Umbilical cord (tissue), 2 donors: ENCODE data around the gene IPO4. TPM values are rescaled to one million over a fixed set of nuclear protein-coding genes. Genes with fewer than 3 reads are reported as not detected.
"Not testable (repeated sequence)": the region's sequence is repeated elsewhere in the genome, so short reads cannot be mapped to it uniquely, and the experiment has no call there.

ENCODE experiments used
- DNase-seq: peaks from one replicate; pipeline ENCODE4 v3.0.0-alpha.2; 2015; ENCODE audit warnings: low spot score
- total RNA-seq: library from RNA; depleted of rRNA; stranded (reverse); fragments of >200 nt; gene quantifications from one replicate; pipeline ENCODE4 v1.2.3, GENCODE V29; 2014; ENCODE audit warnings: low replicate concordance; ENCODE audit not compliant: insufficient read depth

The IPO4 gene
- total RNA-seq, 1 donor from 2014 or later = 7.7 TPM

DNA sequence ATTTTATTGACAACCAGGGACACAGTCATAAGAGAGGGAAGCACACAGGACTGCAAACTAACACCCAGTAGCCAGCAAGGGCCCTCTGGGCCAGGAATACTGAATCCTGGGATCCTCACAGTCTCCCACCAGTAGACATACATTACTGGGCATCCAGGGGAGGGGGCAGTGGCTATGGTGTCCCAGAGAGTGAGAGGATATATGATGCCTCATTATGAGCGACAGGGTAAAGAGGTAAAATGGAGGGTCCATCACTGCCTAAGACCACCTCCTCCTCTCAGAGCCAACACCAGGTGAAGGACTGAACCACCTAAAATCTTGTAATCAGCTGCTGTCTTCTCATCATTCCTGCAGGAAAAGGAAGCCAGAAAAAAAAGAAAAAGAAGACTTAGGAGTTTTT lies 28.3 kb upstream of the IPO4 start:
- DNase-seq = not testable (repeated sequence)

DNA sequence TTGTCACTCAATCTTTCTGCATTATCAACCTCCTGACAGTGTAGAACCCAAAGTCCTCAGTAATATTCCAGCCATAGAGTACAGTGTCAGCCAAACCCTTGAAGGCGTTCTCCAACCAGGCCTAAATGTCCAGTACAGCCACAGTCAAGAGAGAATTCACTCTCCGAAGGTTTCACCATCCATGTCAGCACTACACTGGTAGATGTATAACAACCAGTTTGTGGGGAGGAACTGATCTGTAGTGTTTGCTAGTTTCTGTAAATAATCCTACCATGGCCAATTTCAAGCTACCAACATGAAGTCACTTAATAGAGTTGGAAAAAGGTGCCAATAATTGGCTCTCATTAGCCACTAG lies 27.7 kb upstream of the IPO4 start:
- no peak for DNase-seq

DNA sequence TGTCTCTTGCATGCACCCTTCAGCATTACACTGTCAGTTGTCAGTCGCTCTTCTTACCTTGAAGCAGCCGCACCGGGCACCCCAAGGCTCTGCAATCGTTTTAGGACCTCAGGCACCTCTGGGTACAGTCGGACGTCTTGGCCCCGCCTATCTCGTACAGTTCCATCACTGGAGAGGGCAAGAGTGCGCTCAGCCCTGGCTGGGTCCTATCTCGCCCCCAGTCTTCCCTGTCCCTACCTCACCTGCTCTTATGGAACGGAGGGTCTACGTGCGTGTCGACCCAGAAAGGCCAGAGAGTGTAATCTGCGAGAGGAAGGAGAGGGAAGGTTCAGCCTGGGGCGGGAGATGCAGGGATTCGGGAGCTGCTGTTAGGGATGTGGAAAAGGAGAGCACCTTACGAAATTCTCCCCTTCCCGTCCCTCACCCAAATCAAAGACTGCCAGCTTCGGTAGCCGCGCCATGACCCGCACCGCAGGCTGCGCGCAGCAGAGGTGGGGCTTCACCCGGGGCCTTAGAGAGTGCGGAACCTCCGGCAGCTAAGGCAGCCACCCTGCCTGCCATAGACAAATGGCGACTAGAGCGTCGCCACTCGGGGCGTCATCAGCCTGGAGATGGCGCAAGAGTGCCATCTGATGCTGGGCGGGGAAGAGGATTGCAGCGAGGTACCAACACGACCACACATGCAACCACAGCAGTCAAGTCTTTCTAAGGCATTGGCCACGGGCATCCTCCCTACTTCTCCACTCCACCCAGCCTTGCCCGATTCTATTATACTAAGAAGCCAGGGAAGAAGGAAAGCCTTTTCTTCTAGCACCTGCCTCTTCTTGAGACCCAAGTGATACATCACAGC lies 27.1 kb upstream of the IPO4 start, which contains the start of gene MDP1:
Gene MDP1 (minus strand): TSS at position 572 of the 850 bp plus-strand sequence. CDS start 111 bp downstream, at position 461.
- peak; percentile 95 for DNase-seq

DNA sequence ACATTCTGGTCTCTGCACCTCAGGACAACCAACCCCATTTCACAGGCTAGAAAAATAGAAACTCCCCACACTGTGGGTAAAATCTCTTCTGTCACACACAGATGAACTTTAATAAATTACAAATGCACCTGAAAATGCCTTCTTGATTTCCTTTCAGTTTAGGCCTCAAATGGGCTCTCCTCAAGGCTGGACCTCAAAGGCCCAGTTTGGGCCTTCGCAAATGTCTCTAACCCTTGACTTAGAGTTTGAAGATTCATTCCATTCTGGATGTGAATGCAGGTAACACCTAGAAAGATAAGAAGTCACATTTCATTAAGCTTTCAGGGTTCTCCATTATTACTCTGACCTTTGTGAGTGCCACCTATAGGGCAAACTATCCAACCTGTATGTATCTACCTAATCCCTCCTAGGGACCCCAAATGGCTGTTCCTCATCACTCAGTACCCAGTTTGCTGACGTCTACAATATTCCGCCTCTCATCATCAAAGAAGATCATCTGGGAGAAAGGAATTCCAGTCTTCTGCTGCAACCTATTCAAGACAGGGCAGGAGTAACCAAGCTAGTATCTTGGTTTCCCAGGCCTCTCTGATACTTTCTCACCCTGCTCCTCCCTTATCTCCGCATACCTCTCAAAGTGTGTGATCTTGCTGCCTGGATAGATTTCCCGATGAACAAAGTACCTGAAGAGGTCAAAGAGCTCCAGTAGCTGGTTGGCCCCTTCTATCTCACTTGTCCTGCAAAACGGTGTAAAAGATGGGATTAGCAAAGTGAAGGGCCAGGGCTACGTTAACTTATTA lies 25.4 kb upstream of the IPO4 start:
- no peak for DNase-seq

DNA sequence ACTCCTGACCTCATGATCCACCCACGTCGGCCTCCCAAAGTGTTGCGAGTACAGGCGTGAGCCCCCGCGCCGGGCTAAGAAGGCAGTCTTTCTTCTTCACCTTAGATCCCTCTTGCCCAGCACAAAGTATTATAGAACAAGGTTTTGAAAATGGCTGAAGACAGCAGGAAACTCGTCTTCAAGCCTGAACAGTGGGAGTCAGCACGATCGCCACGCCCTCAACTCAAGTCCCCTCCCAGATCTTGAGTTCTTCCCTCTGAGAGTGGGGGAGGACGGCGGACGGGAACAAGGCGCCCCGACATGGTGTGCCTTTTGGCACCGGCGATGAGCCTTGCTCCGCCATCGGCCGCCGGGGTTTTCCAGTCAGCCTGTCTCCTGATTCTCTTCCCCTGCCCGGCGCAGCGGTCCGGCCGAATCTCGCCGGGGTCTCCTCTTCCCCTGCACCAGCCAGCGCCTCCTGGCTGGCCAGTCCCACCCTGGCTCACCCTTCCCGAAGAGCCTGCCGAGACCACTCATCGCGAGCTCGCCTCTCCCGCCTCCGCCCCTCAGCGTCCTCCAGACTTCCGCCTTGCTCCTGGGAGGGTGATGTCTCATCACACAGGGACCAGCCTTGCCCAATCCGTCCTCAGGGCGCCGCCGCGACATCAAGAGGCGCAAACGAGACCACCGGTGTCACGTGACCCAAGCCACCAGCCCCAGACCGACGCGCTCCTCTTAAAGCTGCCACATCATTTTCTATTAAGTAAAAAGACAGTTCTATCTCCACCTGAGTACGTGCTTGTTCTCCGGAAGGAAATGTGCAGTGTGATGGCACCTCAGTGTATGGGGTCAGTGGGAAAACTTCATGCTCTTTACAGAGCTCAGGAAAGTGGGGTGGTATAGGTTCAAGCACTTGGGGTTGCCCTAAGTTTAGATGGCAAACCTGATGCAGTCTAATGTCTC lies 24.6 kb upstream of the IPO4 start, which contains the start of gene CHMP4A:
Gene CHMP4A (minus strand): TSS at position 565 of the 942 bp plus-strand sequence. CDS start 49 bp downstream, at position 516.
- peak; percentile 99 for DNase-seq

DNA sequence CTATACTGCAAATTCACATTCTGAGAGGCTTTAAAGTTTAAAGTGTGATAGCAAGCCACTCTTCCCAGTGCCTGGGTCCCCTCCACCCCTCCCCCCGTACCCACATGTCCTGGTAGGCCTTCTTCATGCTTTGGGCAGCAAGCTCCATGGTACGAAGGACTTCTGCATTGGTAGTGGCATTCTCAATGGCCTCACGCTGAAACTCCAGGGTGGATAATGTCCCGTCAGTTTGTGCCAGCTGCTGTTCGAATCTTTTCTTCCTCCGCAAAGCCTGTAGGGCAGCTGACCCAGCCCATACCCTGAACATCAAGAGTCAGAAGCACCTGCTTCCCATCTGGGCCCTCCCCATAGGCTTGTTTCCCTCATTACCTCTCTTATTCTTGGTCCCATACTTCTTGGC lies 22.7 kb upstream of the IPO4 start:
- no peak for DNase-seq

DNA sequence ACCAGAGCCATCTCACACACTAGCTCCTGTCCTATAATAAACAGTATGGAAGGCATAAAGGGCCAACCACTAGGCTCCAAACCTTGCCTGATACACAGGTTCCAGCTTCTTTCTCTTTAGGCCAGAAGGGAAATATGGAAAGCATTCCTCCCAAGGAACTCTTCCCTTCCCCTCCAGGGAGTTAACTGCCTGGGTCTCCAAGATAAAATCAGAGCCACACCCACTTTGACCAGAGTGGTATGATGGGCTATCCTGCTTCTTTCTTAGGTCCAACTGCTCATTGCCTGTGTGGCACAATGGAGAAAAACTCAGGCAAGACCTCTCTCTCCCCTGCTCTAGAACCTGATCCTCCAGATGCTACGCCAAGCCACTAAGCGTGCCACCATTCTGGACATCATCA lies 19.0 kb upstream of the IPO4 start:
- no peak for DNase-seq

DNA sequence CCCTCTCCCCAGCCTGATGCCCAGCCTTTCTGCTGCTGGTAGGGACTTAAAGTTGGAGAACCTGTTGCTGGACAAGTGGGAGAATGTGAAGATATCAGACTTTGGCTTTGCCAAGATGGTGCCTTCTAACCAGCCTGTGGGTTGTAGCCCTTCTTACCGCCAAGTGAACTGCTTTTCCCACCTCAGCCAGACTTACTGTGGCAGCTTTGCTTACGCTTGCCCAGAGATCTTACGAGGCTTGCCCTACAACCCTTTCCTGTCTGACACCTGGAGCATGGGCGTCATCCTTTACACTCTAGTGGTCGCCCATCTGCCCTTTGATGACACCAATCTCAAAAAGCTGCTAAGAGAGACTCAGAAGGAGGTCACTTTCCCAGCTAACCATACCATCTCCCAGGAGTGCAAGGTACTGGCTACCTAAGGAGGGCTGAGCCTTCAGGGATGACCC lies 18.5 kb upstream of the IPO4 start:
- no peak for DNase-seq

DNA sequence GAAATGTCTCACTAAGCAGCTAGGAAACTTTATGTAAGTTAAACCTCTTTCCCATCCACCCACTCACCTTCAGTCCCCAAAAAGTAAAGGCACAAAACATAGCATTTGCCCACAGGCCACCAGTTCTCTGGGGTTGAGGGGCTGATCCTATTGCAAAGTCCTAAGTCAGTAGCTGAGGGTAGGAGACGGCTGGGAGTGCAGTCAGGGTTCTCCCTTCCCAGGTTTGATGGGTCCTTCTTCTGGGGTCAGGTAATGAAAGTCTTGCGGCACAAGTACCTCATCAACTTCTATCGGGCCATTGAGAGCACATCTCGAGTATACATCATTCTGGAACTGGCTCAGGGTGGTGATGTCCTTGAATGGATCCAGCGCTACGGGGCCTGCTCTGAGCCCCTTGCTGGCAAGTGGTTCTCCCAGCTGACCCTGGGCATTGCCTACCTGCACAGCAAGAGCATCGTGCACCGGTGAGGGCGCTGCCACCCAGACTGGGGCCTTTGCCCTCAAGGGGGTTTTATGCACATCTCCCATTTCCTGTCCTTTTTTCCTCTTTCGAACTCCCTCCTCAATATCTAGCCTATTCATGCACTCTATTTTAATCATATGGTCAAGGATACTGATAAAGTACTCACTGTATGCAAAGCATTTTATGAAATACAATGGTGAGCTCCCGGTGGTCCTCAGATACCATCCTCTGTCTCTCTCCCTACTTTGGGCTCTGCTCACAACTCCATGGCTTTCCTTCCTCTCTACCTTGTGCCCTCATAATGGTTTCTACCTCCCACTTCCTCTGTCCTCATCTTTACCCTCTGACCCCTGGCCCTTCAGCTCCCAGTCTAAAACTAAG lies 17.9 kb upstream of the IPO4 start:
- no peak for DNase-seq

DNA sequence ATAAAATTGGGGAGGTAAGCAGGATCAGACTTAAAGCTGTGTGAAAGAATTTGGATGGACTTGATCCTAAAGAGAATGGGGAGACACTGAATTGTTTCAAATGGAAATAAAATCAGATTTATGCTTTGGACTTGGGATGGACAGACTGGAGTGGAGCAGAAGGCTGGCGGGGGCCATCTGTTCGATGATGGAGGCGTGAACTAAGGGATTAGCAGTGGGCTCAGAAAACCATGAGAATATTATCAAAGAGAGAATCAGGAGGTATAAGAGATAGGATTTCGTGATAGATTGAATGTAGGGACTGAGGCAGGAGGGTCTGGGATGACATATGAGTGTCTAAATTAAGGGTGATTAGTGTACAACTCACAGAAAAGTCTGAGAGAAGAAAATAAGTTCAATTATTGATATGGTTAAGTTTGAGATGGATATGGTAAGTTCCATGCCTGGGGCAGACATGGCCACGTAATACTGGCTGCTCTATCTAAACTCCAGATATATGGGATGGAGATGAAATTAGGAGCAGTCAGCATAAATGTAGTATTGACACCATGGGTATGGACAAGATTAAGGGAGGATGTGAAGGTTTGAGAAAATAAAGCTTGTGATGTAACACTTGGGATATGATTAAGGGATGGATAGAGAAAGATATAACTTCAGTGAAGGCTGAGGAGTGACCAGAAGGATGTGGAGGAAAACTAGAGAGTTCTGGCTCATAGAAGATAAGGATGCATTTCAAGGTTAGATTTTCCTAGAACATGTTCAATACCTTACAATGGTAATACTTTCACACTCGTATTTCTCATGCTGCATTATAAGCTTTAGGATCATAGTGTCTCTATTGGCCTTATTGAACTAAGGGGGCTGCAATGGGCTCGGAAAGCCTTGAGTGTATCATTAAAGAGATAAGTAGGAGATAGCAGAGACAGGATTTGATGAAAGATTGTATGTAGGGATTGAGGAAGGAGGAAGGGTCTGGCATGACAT lies 15.8 kb upstream of the IPO4 start:
- DNase-seq = no peak

DNA sequence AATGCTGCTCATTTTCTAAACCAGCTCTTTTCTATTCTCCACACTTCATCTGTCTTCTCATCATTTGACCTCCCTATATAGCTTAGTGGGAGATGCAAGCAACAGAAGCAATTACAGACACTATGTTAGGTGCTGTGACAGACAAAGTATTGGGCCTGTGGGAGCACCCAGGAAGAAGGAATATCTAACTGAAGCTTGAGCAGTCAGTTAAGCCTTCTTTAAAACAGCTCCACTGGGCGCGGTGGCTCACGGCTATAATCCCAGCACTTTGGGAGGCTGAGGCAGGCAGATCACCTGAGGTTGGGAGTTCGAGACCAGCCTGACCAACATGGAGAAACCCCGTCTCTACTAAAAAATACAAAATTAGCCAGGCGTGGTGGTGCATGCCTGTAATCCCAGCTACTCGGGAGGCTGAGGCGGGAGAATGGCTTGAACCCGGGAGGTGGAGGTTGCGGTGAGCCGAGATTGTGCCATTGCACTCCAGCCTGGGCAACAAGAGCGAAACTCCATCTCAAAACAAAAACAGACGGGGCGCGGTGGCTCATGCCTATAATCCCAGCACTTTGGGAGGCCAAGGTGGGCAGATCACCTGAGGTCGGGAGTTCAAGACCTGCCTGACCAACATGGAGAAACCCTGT lies 14.8 kb upstream of the IPO4 start:
- DNase-seq = not testable (repeated sequence)

DNA sequence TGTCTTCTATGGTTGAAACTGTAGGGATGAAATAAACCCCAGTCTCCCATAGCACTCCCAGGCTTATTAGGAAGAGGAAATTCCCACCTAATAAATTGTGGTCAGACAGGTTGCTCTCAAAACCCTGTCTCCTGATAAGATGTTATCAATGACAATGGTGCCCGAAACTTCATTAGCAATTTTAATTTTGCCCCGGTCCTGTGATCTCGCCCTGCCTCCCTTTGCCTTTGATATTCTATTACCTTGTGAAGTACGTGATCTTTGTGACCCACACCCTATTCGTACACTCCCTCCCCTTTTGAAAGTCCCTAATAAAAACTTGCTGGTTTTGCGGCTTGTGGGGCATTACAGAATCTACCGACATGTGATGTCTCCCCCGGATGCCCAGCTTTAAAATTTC lies 13.9 kb upstream of the IPO4 start:
- not testable (repeated sequence) for DNase-seq

DNA sequence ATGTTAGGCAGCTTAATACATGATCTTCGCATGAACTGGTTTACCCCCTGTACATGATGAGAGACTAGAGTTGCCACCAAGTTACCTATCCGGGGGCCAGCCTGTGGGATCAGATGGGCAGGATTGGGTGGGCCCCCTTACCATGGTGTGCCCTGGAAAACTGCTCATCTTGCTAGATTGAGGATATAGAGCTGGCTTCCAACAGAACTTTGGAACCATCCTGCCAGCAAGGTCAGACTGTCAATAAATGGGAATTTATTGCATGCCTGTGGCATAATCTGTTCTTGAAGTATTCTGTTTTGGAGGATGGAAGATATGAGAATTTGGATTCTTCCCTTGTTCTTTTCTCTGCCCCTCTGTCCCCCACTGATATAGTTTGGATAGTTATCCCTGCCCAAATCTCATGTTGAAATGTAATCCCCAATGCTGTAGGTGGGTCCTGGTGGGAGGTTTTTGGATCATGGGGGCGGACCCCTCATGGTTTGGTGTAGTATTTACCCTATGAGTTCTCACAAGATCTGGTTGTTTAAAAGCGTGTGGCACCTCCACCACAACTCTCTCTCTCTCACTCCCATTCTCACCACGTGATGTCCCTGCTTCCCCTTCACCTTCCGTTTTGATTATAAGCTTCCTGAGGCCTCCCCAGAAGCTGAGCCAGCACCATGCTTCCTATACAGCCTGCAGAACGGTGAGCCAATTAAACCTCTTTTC lies 10.4 kb upstream of the IPO4 start:
- no peak for DNase-seq

DNA sequence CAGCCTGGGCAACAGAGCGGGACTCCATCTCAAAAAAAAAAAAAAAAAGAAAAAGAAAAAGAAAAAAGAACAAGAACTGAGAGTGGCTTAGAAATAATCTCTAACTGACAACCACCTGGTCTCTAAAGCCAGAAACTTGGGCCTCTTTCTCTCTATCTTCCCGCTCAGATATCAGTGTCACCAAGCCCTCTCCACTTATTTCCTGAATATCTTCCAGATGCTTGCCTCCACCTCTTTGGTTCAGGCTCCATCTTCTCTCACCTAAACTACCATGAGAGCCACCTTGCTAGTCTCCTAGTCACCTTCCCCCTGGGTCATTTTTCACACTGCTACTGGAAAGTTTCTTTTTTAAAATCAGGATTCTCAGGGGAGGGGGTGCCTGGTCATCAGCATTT lies 8.4 kb upstream of the IPO4 start:
- DNase-seq = no peak

DNA sequence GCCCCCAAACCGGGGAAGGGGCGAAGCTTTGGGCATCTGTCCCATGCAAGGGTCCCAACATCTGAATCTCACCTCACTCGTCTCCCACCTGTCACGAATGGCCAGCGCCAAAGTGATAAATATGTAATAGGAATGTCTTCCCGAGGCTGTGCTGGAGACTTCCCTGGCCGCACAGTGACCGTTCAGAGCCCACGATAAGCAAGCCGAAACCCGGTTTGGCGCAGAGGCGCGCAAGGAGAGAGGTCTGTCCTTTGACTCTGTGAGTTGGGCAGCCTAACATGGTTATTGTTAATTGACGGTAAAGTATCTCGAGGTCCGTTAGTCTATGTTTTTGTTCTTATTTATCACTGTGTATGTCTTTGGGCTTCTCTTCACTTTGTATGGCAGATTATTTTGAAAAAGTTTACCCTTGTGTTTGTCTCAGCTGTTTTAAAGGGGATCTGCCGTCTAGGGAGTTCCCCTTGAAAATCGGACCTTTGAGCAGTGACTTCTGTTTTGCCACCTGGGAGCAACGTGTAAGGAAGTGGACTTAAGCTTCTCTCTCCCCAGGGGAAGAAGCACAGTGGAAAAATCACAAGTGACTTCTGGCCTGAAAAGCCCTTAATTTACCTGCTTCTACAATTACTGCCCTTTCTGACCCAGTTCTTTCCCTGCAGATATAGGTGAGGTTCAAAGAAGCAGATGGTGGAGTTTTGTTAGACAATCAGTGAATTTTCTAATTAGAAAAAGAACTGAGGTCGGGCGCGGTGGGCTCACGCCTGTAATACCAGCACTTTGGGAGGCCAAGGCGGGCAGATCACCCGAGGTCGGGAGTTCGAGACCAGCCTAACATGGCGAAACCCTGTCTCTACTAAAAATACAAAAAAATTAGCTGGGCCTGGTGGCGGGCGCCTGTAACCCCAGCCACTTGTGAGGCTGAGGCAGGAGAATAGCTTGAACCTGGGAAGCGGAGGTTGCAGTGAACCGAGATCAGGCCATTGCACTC lies 7.7 kb upstream of the IPO4 start:
- peak; percentile 13 for DNase-seq

DNA sequence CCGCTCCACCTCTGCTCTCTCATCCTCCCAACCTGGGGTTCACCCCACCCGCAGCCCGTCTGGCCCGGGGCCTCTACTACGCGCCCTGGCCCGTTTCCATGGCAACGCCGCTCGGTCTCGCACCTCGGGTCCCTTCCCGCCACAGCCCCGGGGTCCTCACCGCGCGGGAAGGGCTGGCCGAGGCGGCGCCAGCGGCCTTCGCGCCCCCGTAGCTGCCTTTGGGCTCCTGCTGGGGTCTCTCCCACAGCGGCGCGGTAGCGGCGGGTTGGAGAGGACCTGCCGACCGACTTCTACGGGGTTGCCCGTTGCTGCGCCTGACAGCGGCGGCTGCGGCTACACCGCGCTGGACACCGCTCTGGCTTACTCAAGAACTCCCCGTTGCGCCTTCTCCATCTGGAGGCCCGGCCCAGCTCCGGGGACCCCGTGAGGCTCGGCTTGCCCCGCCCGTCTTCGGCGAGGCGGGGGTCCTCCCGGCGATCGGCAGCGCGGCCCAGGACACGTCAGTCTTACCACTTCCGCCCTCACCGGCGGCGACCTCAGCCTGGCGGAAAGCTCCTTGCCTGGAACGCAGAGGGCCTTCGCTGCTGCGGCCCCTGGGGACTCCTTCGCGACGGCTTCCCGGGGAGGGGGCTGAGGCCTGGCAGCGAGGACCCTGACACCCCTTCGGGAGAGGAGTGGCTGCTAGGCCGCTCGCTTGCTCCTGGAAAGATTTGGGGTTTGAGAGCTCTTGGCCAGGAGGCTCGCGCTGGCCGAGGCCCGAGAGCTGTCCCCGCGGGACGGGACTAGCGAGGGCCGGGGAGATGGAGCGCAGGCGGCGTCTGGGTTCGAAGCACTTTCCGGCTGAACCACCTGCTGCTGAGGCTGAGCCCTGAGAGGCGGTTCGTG lies 6.8 kb upstream of the IPO4 start, which contains the start of gene TM9SF1:
Gene TM9SF1 (minus strand): TSS at position 256 of the 885 bp plus-strand sequence. CDS start 422 bp downstream, outside the sequence.
- peak; percentile 92 for DNase-seq
